GM18909 (cell line): Measurements from ENCODE around the gene CENPB.

Experiments
- ATAC-seq: cut with Tn5 transposase; IDR thresholded peaks from one replicate; pipeline ENCODE4 v1.9.1; 2021; ENCODE audit warnings: mild to moderate bottlenecking; ENCODE audit not compliant: unreplicated experiment, poor library complexity

CENPB gene

DNA sequence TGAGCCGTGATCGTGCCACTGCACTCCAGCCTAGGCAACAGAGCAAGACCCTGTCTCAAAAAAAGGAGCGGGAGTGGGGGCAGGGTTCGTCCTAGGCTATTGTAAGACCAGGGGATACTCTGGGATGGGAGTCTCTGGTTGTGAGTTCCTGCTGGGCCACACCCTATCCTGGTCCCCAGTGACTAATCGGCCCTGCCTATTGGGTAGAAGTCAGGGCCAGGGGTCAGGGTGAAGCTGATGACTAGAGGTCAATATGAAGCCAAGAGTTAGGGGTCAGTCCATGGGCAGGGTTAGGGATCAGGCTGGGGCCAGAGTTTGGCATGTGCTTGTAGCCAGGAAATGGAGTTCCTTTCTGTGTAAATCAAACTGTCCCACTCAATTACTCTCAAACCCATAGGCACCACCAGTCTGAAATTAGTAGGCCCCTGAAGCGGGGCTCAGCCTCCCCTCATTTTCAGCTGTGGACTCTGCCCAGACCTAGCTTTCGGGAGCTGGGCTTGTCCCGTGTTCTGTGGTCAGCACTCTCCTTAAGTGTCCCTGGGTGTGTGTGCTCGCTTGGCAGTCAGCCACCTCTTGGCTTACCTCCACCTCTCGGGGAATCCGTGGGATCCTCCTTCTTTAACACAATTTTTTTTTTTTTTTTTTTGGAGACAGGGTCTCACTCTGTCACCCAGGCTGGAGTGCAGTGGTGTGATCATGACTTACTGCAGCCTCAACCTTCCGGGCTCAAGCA, 52.3 kb downstream of the CENPB start:
- no peak for ATAC-seq
